ENCODE results near the gene THOC6.

GRCh38 chr16:2980227-2981176 is 43.3 kb upstream of the THOC6 start, which contains the start of gene PKMYT1:
- TF ChIP-seq, protein P1, sequence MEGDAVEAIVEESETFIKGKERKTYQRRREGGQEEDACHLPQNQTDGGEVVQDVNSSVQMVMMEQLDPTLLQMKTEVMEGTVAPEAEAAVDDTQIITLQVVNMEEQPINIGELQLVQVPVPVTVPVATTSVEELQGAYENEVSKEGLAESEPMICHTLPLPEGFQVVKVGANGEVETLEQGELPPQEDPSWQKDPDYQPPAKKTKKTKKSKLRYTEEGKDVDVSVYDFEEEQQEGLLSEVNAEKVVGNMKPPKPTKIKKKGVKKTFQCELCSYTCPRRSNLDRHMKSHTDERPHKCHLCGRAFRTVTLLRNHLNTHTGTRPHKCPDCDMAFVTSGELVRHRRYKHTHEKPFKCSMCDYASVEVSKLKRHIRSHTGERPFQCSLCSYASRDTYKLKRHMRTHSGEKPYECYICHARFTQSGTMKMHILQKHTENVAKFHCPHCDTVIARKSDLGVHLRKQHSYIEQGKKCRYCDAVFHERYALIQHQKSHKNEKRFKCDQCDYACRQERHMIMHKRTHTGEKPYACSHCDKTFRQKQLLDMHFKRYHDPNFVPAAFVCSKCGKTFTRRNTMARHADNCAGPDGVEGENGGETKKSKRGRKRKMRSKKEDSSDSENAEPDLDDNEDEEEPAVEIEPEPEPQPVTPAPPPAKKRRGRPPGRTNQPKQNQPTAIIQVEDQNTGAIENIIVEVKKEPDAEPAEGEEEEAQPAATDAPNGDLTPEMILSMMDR (conservative IDR thresholded peaks at IDR 0.05; ENCODE audit: low read length): no peak
- no peak for TF ChIP-seq EZH2phosphoT487 (IDR thresholded peaks at IDR 0.05; ENCODE audit: borderline replicate concordance, low read depth, low read length)

Measured in OCI-LY7 (cell line).